LNCaP clone FGC (cell line): ENCODE measurements around the gene GAS7.

ENCODE experiments used
- DNase-seq: peaks from one replicate; pipeline ENCODE4 v3.0.0-alpha.2; 2011; ENCODE audit warnings: low read depth
- H3K4me3 ChIP-seq: 2 replicates; pipeline ENCODE4 v1.5.1; 2011; ENCODE audit warnings: mild to moderate bottlenecking, low read depth, low read length, control low read depth
- CTCF ChIP-seq: IDR thresholded peaks from 2 replicates; pipeline ENCODE4 v1.5.1; 2012; ENCODE audit warnings: mild to moderate bottlenecking; ENCODE audit not compliant: control insufficient read depth, insufficient read depth; ENCODE audit errors: extremely low read depth

GAS7 gene

GRCh38 chr17:9934331-9934730 is 264.1 kb downstream of the GAS7 start:
- no peak for TF ChIP-seq CTCF
- DNase-seq, result no peak
- no peak overlapping the region for H3K4me3 ChIP-seq

GRCh38 chr17:9932491-9932890 is 265.9 kb downstream of the GAS7 start:
- TF ChIP-seq CTCF, result no peak
- DNase-seq, result no peak

GRCh38 chr17:9931144-9931741 is 267.2 kb downstream of the GAS7 start:
- DNase-seq, result no peak
- no peak for TF ChIP-seq CTCF
- H3K4me3 ChIP-seq, result no peak overlapping the region

More at GRCh38 chr17:9932491-9932890, 265.9 kb downstream of the GAS7 start:
- H3K4me3 ChIP-seq, result no peak overlapping the region

GRCh38 chr17:9929871-9930270 is 268.5 kb downstream of the GAS7 start:
- no peak overlapping the region for H3K4me3 ChIP-seq
- no peak for TF ChIP-seq CTCF
- no peak for DNase-seq

- H3K4me3 ChIP-seq, result no peak overlapping the region
- peak; percentile 48 for DNase-seq
- peak; percentile 69 for TF ChIP-seq CTCF
These were observed 269.6 kb downstream of the GAS7 start for GRCh38 chr17:9928601-9929333.

GRCh38 chr17:9926150-9926804 is 272.1 kb downstream of the GAS7 start:
- no peak for TF ChIP-seq CTCF
- no peak for DNase-seq

More at GRCh38 chr17:9926150-9926804, 272.1 kb downstream of the GAS7 start:
- H3K4me3 ChIP-seq, result no peak overlapping the region
